UCSD-AML1 (cell line): Measurements from ENCODE around the gene SNX18.

Experiments used
- DNase-seq: peaks from one replicate; lab custom pipeline; 2025; ENCODE audit not compliant: unreplicated experiment; lab: John Stamatoyannopoulos, UW

The SNX18 gene

DNA sequence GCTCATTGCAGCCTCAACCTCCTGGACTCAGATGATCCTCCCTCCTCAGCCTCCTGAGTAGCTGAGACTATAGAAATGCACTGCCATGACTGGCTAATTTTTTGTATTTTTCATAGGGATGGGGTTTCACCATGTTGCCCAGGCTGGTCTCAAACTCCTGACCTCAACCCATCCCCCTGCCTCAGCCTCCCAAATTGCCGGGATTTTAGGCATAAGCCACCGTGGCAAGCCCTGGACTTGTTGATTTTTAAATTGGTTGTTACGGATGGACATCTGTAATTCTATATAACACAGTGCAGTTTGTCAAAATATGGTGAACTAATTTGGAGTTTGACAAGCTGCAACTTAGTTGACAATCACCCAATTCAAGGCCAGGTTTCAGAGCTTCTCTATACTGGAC, 22.7 kb downstream of the SNX18 start:
- DNase-seq, result no peak

- no peak for DNase-seq
These were observed 24.5 kb downstream of the SNX18 start for GRCh38 chr5:54541823-54542783.

- DNase-seq, result no peak
These were observed 26.5 kb downstream of the SNX18 start for GRCh38 chr5:54544044-54544443.

DNA sequence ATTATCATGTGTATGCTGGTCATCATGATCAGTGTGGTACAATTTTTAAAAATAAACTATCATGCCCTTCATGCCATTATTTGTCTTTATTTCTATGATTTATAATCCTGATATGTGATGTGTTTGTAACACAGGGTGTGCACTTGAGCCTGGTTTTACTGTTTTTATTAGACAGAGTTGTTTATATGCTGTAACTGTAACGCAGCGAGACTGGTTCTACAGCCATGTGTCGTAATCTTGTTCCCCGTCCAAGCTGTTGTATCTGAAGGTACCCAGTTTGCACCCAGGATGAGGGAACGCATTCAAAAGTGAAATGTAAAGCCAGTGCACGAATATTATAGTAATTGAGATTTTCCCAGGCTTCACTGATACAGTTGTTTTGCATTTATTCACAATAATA, 28.2 kb downstream of the SNX18 start:
- DNase-seq, result no peak

GRCh38 chr5:54547711-54548250, 30.2 kb downstream of the SNX18 start:
- no peak for DNase-seq

DNA sequence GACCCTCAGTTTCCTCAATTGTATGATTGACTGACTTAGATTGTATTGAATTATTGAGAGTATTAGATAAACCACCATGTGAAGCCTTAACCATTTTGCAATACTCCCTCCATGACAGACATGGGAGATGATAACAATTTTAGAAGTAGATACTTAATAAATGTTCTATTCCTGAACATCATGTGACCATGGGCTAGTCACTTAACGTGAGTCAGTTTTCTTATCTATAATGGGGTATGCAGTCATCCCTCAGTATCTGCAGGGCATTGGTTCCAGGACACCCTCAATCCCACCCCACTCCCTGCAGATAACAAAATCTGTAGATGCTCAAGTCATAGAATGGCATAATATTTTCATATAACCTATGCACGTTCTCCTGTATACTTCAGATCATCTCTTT, 31.0 kb downstream of the SNX18 start:
- no peak for DNase-seq

DNA sequence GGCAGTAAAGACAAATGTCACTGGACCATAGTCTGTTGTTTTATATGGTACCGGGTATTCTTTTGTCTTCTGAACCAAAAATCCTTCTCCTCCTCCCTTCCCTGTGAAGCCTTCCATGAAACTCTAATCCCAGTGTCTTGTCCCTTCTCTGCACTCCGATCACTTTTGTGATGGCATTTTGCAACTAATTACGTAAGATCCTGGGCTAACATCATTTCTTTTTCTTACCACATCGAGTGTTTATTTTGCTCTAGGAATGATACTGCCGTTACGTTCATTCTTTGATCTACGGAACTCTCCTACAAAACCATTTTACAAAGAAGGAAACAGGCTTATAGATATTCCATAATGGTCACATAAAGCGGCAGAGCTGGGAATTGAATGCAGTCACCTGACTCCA, 33.7 kb downstream of the SNX18 start:
- no peak for DNase-seq

DNA sequence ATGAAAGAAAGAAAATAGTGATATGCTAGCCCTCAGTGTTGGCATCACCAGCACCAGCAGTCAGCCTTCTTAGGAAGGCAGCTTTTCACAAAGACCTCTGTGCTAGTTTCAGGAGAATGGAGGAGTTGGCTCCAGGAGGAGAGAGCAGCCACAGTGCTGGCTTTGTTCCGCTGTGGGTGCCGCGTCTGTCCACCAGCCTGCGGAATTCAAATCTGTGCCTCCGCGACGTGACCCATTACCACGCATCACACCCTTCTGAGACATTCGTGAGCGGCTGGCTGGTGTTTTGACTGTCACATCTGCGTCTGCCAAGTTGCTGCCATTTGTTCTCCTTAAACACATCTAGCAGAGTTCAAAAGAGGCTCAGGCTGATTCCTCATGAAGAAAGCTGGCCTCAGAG, 34.4 kb downstream of the SNX18 start:
- DNase-seq, result no peak

DNA sequence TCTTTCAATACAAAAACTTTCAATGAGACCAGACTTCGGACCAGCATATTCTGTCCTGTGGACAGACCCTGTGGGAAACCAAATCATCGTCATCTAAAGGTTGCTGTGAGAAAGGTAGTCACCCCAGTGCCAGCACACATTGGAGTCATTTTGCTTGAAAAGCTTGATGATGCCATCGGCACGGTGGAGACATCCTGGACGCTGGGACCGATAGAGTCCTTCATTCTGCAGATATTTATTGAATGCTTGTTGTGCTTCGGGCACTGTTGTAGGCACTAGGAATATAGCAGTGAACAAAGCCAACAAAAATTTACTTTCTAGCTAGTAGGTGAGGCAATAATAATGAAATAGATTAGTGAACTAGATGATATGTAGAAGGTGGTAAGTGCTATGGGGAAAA, 34.9 kb downstream of the SNX18 start:
- no peak for DNase-seq

GRCh38 chr5:54553659-54554207, 36.2 kb downstream of the SNX18 start:
- no peak for DNase-seq

DNA sequence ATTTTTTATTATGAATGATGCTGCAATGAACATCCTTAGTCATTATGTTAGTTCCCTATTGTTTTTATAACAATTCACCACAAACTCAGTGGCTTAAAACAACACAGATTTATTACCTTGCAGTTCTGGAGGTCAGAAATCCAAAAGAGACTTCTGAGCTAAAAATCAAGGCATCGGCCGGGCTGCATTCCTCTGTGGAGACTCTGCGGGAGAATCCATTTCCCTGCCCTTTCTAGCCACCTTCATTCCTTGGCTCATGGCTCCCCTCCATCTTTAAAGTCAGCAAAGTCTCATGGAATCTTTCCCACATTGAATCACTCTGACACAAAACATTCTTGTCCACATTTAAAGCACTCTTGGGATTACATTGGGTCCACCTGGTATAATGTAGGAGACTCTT, 38.6 kb downstream of the SNX18 start:
- no peak for DNase-seq

DNA sequence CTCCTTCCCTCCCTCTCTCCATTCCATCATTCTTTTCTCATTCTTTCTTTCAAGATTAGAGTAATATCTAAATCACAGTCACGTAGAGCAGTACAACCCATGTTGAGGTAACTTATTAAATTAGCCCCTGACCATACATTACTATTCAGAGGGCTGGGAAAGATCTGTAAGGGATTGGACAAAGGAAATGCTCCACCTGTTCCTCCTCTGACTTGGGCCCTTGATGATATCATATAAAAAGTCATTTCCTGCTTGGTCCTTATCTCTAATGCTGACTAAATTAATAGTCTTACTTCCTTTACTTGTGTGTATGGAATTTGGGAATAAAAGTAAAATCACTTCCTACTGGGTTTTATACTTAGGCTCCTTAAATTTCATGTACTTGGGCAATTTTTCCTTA, 40.8 kb downstream of the SNX18 start:
- DNase-seq, result no peak

GRCh38 chr5:54561651-54562050, 44.1 kb downstream of the SNX18 start:
- DNase-seq, result no peak

- no peak for DNase-seq
These were observed 45.7 kb downstream of the SNX18 start for GRCh38 chr5:54563083-54563761.

DNA sequence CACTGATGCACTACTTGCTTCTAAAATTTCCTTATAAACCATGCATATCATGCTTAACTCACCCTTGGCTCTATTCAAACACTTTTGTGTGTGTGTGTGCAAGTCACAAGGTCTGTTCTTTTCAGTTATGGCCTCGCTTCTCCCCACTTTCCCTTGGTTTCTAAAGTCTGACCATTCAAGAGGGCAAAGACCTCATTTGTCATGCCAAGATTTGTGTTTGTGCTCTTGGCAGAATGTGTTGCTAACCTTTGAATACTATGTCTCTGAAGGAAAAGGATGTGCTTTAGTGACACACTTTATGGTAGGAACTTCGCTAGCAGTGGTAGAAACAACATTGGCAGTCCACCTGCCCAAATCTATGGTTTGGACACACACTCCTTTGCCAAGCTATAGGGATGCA, 50.4 kb downstream of the SNX18 start:
- no peak for DNase-seq

DNA sequence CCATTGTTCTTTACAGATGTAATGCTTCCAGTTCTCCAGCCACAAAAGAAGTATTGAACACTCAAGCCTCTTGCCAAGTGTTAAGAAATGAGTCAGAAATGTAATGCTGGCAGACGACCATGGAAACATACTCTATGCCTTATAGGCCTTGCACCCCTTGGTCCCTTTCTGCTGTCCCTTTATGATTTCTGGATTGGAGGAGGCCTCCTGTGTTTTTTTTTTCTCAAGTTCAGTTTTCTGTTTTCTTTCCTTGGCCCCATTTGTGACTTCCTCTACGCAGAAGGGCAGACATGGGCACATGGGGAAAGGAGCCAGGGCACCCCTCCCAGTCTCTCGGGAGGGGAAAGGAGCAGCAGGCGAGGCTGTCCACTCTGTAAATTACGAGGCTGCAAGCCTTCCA, 53.4 kb downstream of the SNX18 start:
- no peak for DNase-seq

DNA sequence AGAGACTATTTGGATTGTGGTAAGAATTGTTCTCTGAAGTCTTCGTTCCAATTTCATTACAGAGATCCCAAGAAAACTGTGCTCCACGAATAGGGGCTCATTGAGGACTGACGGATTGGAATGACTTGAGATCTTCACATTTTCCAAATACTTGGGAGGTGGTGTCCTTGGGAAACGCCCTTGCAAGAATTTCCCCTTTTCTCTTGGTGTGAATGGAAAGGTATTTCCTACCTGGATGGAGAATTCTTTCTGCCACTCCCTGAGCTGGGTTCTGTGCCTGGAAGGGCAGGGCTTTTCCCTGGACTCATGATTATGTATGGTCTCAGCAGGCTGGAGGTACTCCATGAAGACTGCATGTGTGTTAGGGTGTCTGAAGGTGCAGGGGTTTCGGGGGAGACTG, 53.9 kb downstream of the SNX18 start:
- no peak for DNase-seq

GRCh38 chr5:54573812-54574489, 56.4 kb downstream of the SNX18 start:
- no peak for DNase-seq

GRCh38 chr5:54577528-54577927, 60.0 kb downstream of the SNX18 start:
- no peak for DNase-seq

- DNase-seq, result no peak
These were observed 60.5 kb downstream of the SNX18 start for GRCh38 chr5:54577937-54578653.
